ENCODE measurements around the gene PRCP. TPM values are rescaled to one million over a fixed set of nuclear protein-coding genes. Genes with fewer than 3 reads are reported as not detected.

The PRCP gene
- total RNA-seq, 1 donor, result 37.1 TPM

DNA sequence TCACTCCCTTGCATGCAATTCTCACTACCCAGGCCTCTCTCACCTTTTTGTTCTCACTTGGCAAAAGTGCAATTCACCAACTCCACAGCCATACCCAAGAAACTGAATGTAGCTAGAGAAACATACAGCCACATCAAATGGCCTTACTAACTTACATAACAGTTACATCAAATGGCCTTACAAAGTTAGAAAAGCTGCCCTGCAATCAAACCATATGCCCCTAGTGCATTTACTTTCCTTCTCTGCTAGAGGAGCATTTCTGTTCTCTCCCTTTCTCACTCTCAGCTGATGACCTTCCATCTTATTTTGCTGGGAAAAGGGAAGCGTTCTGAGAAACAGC lies 10.3 kb downstream of the PRCP start:
- TF ChIP-seq, protein P1, sequence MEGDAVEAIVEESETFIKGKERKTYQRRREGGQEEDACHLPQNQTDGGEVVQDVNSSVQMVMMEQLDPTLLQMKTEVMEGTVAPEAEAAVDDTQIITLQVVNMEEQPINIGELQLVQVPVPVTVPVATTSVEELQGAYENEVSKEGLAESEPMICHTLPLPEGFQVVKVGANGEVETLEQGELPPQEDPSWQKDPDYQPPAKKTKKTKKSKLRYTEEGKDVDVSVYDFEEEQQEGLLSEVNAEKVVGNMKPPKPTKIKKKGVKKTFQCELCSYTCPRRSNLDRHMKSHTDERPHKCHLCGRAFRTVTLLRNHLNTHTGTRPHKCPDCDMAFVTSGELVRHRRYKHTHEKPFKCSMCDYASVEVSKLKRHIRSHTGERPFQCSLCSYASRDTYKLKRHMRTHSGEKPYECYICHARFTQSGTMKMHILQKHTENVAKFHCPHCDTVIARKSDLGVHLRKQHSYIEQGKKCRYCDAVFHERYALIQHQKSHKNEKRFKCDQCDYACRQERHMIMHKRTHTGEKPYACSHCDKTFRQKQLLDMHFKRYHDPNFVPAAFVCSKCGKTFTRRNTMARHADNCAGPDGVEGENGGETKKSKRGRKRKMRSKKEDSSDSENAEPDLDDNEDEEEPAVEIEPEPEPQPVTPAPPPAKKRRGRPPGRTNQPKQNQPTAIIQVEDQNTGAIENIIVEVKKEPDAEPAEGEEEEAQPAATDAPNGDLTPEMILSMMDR (IDR thresholded peaks at IDR 0.05; ENCODE audit: insufficient read depth, low read depth, low read length), result no peak
- H3K4me3 ChIP-seq (ENCODE audit: low read depth, low read length), result no peak overlapping the region
- no peak for DNase-seq (ENCODE audit: low read depth)

DNA sequence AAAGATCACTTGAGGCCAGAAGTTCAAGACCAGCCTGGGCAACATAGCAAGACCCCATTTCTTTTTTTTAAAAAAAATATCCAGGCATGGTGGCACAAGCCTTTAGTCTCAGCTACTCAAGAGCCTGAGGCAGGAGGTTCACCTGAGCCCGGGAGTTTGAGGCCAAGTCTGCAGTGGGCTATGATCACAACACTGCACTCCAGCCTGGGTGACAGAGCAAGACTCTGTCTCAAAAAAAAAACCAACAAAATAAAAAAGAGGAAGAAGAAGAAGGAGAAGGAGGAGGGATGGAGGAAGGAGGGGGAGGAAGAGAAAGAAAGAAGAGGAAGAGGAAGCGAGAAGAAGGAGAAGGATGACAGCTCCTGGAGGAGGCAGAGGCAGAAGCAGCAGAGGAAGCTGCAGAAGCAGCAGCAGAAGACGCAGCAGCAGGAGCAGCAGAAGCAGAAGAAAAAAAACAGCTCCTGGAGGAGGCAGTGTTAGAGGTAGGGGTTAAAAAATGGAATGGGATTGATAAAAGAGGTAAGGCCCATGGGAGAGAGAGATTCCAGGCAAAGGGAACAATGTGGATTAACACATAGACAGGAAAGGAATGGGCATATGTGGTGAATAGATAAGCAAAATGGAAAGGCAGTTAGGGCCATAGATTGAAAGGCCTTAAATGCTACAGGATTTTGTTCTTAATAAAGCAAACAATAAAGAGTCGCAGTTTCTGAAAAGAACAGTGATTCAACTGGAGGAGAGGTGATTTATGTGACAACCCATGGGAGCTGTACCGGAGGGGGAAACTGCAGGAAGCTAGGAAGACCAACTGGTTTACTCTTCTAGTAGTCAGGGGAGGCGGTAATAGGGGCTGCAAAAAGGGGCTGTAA lies 10.9 kb downstream of the PRCP start:
- DNase-seq (ENCODE audit: low read depth), result no peak
- no peak overlapping the region for H3K4me3 ChIP-seq (ENCODE audit: low read depth, low read length)
- TF ChIP-seq, protein P1 (IDR thresholded peaks at IDR 0.05; ENCODE audit: insufficient read depth, low read depth, low read length), result no peak

DNA sequence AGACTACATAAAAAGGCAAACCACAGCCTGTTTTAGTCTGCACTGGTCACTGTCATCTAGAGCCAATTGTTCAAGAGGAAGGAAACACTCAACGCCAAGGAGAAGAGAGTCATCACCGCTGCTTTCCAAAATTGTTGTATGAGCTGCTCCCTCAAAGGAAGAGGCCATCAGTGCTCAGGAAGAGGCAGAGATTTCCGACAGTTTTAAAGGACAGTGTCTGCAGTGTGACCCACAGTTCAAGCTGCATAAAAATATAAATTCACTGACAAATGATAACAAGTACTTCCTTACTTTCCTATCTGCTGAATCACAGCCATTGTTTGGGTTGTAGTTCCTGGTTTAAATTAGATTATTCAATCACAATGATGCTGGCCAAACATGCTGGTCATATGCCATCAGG lies 16.4 kb downstream of the PRCP start:
- H3K4me3 ChIP-seq (ENCODE audit: low read depth, low read length), result no peak overlapping the region
- no peak for DNase-seq (ENCODE audit: low read depth)
- TF ChIP-seq, protein P1 (IDR thresholded peaks at IDR 0.05; ENCODE audit: insufficient read depth, low read depth, low read length), result no peak

DNA sequence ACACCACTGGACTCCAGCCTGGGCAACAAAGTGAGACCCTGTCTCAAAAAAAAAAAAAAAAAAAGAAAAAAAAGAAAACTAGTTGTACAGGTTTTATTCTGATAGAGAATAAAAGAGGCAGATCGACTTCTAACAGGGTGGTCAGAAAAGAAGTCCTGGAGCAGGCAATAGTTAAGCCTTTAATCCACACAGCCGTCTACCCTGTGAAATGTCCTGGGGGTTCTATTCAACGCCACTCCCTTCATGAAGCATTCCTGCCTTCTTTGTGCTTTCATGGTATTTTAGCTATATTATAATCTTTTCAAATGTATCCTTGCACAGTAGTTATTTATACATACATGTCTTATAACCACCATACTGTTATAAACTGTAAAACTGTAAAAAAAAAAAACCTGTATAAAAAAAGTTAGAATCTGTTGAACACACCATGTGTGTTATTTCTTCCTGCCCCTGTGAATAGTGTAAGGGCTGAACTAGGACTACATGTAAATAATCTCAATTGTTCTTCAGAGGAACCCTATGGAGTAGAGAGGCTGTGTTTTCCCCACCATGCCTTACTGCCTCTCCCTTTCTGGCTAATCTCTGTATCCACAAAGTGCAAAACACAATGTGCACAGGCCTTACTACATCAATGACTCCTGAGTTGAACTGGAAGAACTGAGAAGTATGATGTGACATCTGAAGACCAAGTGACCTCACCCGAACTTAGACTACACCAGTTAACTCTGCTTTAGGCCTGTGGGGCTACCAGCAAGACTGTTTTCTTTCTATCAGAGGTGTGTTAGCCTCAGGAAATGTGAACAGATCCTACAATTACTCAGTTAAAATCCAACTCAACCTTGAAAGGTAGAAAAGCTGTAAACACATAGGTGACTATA lies 25.3 kb downstream of the PRCP start:
- DNase-seq (ENCODE audit: low read depth), result no peak
- no peak overlapping the region for H3K4me3 ChIP-seq (ENCODE audit: low read depth, low read length)
- TF ChIP-seq, protein P1 (IDR thresholded peaks at IDR 0.05; ENCODE audit: insufficient read depth, low read depth, low read length), result no peak

DNA sequence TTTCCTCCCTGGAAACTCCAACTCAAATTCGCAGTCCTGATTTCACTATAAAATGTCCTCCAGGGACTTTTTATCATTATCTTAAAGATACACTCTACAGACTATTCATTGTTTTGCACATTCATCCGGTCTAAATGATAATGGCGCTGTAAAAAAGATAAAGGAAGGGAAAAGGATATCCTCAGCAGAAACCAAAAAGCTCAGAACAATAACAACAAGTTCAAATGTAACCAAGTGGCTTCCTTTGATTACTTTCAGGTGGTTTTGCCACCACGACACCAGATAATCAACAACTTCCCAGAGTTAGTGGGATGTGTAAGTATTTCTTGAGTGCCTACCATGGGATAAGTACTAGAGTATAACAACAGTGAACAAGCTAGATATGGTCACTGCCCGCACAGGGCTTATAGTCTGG lies 26.3 kb downstream of the PRCP start:
- no peak overlapping the region for H3K4me3 ChIP-seq (ENCODE audit: low read depth, low read length)
- TF ChIP-seq, protein P1 (IDR thresholded peaks at IDR 0.05; ENCODE audit: insufficient read depth, low read depth, low read length), result no peak
- no peak for DNase-seq (ENCODE audit: low read depth)

DNA sequence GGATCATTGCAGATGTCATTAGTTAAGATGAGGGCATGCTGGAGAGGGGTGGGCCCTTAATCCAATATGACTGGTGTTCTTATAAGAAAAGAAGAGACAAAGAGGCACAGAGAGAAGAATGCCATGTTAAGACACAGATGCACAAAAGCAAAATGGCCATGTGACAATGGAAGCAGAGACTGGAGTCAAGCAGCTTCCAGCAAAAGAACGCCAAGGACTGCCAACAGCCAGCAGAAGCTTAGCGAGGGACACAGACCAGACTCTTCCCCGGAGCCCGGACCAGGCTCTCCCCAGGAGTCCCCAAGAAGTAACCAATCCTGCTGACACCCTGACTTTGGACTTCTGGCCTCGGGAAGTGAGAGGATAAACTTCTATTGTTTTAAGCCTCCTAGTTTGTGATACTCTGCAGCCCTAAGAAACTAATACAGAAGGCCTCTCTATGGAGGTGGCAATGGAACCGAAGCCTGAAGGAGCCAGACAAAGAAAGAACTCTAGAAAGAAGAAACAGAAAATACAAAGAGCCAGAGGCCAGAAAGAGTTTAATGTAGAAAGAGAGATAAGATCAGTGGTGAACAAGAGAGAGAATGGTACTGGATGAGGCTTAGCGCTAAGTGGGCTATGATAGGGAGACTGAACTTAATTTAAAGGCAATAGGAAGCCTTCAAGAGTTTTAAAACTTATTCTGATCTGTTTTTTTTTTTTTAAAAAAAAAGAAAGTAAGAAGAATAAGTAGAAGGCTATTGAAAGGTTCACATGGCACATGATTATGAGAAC lies 27.7 kb downstream of the PRCP start:
- H3K4me3 ChIP-seq (ENCODE audit: low read depth, low read length), result no peak overlapping the region
- no peak for DNase-seq (ENCODE audit: low read depth)
- TF ChIP-seq, protein P1 (IDR thresholded peaks at IDR 0.05; ENCODE audit: insufficient read depth, low read depth, low read length), result no peak
